Measurements from ENCODE around the gene BLACAT1. TPM values are rescaled to one million over a fixed set of nuclear protein-coding genes. Genes with fewer than 3 reads are reported as not detected.

Gene BLACAT1
- total and polyA plus RNA-seq, 2 of the 8 experiments (the other 6 are each of a cell fraction or from before 2014, with no cell fraction given), result 3.5 to 10.5 TPM

GRCh38 chr1:205434738-205435137, 21.1 kb downstream of the BLACAT1 start:
- Histone ChIP-seq H2BK15ac (ENCODE audit: low read length) (no peak overlapping the region), H3K4me1 (replicated peaks in 1 of 4; ENCODE audit: control insufficient read depth in 3 of 4, insufficient read depth in 4 of 4, low read length in 3 of 4) (peaks cover 9 to 17% (median 10%) of the 10 kb centered on the region in 4 experiments), H2AFZ (ENCODE audit: low read length) (no peak overlapping the region), H3K56ac (replicated peaks; ENCODE audit: insufficient read length, low read depth, low read length) (no peak overlapping the region), H3K27me3 (replicated peaks in 1 of 4; ENCODE audit: control insufficient read depth in 3 of 4, extremely low read depth in 1 of 4, insufficient read depth in 3 of 4, low read length in 3 of 4) (peaks cover 0 to 22% (median 13%) of the 10 kb centered on the region in 4 experiments; a peak in 6 of 7 replicates), H3K4me2 (ENCODE audit: insufficient read depth in 1 of 2, low read depth in 2 of 2, low read length in 2 of 2) (no peak overlapping the region), H4K20me1 (replicated peaks in 1 of 2; ENCODE audit: control insufficient read depth in 1 of 2, insufficient read depth in 2 of 2, low read length in 2 of 2) (peaks cover 0 to 2% of the 10 kb centered on the region in 2 experiments), H3K79me2 (ENCODE audit: control insufficient read depth in 1 of 2, insufficient read depth in 2 of 2, low read length in 2 of 2) (no peaks in the 10 kb centered on the region), H3K4ac (replicated peaks; ENCODE audit: insufficient read length, low read depth, low read length) (no peak overlapping the region), H2BK20ac (ENCODE audit: low read length) (no peak overlapping the region), H4K8ac (ENCODE audit: extremely low read depth, insufficient read depth, low read length) (no peak overlapping the region), H3K4me3 (ENCODE audit: extremely low read depth in 1 of 4, insufficient read depth in 2 of 4, low read depth in 3 of 4, low read length in 4 of 4) (no peak overlapping the region), H3K23ac (ENCODE audit: insufficient read length) (no peak overlapping the region), H3K27ac (ENCODE audit: low read depth, low read length) (no peak overlapping the region), H3K36me3 (ENCODE audit: control insufficient read depth in 2 of 4, insufficient read depth in 4 of 4, low read length in 3 of 4) (no peaks in the 10 kb centered on the region), H4K91ac (replicated peaks; ENCODE audit: insufficient read length, low read length) (no peak overlapping the region), H3K79me1 (ENCODE audit: low read depth, low read length) (no peaks in the 10 kb centered on the region; the same call in 1 of the 2 replicates), H3K23me2 (ENCODE audit: low read depth, low read length) (no peaks in the 10 kb centered on the region), H3K9ac (replicated peaks in 1 of 4; ENCODE audit: extremely low read depth in 1 of 4, low read depth in 3 of 4, low read length in 3 of 4) (no peak overlapping the region), H3K9me3 (ENCODE audit: insufficient read depth in 2 of 2, low read depth in 1 of 2, low read length in 1 of 2) (no peaks in the 10 kb centered on the region), H2AK5ac (ENCODE audit: low read depth, low read length) (no peak overlapping the region), H2BK12ac (ENCODE audit: low read depth, low read length) (0 out of 2 replicates have a peak overlapping the region, but pooled peaks have one; percentile 60), H2BK5ac (ENCODE audit: low read depth, low read length) (no peak overlapping the region), H4K5ac (ENCODE audit: insufficient read length, low read depth, low read length) (no peak overlapping the region), H2BK120ac (replicated peaks; ENCODE audit: low read depth, low read length) (no peak overlapping the region), H3K14ac (ENCODE audit: insufficient read length) (no peak overlapping the region), H3K18ac (ENCODE audit: extremely low read depth, low read length) (no peak overlapping the region)
- DNase-seq (ENCODE audit: low read depth in 1 of 2, low spot score in 2 of 2) (no peak), FAIRE-seq (no peak)
- CTCF ChIA-PET (ENCODE audit: partially characterized antibody), result interaction anchor here (1.8 to 21.5 kb wide), 6 partner anchors 10 to 85 kb away, joined by 4 to 479 read pairs (median 94); partner anchors contain the start of genes BLACAT1 and LEMD1
- POLR2A ChIA-PET (ENCODE audit: partially characterized antibody), result interaction anchor here (0.9 to 2.7 kb wide), 4 partner anchors 9 to 113 kb away, joined by 3 to 19 read pairs (median 3); partner anchors contain the start of gene NUAK2
- WGBS, 2 experiments (ENCODE audit: extremely low coverage in 1 of 2, insufficient coverage in 1 of 2, insufficient read length in 1 of 2, insufficient replicate concordance in 2 of 2, low coverage in 1 of 2, low lambda C conversion rate in 2 of 2, missing lambda C conversion rate in 1 of 2), result 90% methylated on average over 6 of the region's 6 CpGs; no CpG with 5 or more reads in 1 of the 2 experiments
- no peak for TF ChIP-seq FOSL1 (IDR thresholded peaks at IDR 0.05; ENCODE audit: insufficient read depth, low read depth, low read length)
- TF ChIP-seq BRCA1 (IDR thresholded peaks at IDR 0.05; ENCODE audit: low read depth, low read length), result no peak
- TF ChIP-seq ASH2L (IDR thresholded peaks at IDR 0.05; ENCODE audit: low read length), result no peak
- no peak for TF ChIP-seq KDM4A (IDR thresholded peaks at IDR 0.05; ENCODE audit: low read depth, low read length, severe bottlenecking)
- TF ChIP-seq POLR2AphosphoS5 (IDR thresholded peaks at IDR 0.05; ENCODE audit: low read depth, low read length), result no peak
- no peak for TF ChIP-seq MAFK (IDR thresholded peaks at IDR 0.05; ENCODE audit: low read depth, low read length)
- no peak for TF ChIP-seq BACH1 (IDR thresholded peaks at IDR 0.05; ENCODE audit: low read length)
- TF ChIP-seq HDAC6 (IDR thresholded peaks at IDR 0.05; ENCODE audit: low read depth, low read length), result no peak
- no peak for TF ChIP-seq RXRA (IDR thresholded peaks at IDR 0.05; ENCODE audit: insufficient read depth, low read depth, low read length)
- no peak for TF ChIP-seq GTF2F1 (IDR thresholded peaks at IDR 0.05; ENCODE audit: borderline replicate concordance, low read depth, low read length)
- TF ChIP-seq, protein P1, sequence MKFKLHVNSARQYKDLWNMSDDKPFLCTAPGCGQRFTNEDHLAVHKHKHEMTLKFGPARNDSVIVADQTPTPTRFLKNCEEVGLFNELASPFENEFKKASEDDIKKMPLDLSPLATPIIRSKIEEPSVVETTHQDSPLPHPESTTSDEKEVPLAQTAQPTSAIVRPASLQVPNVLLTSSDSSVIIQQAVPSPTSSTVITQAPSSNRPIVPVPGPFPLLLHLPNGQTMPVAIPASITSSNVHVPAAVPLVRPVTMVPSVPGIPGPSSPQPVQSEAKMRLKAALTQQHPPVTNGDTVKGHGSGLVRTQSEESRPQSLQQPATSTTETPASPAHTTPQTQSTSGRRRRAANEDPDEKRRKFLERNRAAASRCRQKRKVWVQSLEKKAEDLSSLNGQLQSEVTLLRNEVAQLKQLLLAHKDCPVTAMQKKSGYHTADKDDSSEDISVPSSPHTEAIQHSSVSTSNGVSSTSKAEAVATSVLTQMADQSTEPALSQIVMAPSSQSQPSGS (IDR thresholded peaks at IDR 0.05; ENCODE audit: low read length), result no peak
- no peak for TF ChIP-seq KDM5A (IDR thresholded peaks at IDR 0.05; ENCODE audit: low read length)
- TF ChIP-seq SIN3A (conservative IDR thresholded peaks at IDR 0.05 in 1 of 2, IDR thresholded peaks at IDR 0.05 in 1 of 2; ENCODE audit: low read depth in 1 of 2, low read length in 2 of 2), result no peak
